Measurements from ENCODE around the gene ALDH2. TPM values are rescaled to one million over a fixed set of nuclear protein-coding genes. Genes with fewer than 3 reads are reported as not detected.
"Not testable (repeated sequence)": the region's sequence is repeated elsewhere in the genome, so short reads cannot be mapped to it uniquely, and the experiment has no call there.

Gene ALDH2
- total and polyA plus RNA-seq, 11 donors: 135 to 303 (median 248) TPM

DNA sequence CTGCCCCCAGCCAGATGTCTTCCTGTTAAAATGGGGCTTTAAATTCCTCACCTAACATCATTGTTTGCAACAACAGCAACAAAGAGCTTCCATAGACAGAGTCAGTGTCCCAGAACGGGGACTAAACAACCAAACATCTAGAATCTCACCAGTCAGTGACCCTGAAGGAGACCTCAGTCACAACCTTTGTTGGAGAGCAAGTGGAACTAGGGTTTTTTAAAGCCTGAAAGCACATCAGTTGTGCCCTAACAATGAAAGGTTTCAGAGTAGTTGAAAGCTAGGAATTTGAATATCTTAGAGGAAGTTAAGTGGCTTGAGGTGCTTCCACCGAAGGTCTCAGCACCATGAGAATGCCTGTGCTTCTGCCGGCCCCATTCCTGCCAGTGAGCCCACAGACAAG, 5.0 kb upstream of the ALDH2 start:
- TF ChIP-seq POLR2A (IDR thresholded peaks at IDR 0.05): no peak
- TF ChIP-seq CTCF (IDR thresholded peaks at IDR 0.05): no peak
- H3K9me3 ChIP-seq: no peaks in the 10 kb centered on the region
- no peaks in the 10 kb centered on the region for H3K27me3 ChIP-seq
- ATAC-seq (no peak), DNase-seq (peak in 1 of 5 donors; percentile 4)
- peaks cover 0 to 31% (median 20%) of the 10 kb centered on the region in 12 donors for H3K4me1 ChIP-seq
- H3K4me3 ChIP-seq: no peak overlapping the region
- intact Hi-C loops (cut with DNase I): no loop called here
- WGBS, 4 donors: 54 to 65% (median 56%) methylated on average over 3 of the region's 3 CpGs
- H3K36me3 ChIP-seq: peaks cover 0 to 6% (median 0%) of the 10 kb centered on the region in 9 donors
- H3K27ac ChIP-seq: no peak overlapping the region

- peak in 1 of 5 donors; percentile 21 for DNase-seq
- H3K9me3 ChIP-seq; H3K27me3 ChIP-seq; H3K27ac ChIP-seq; H3K4me3 ChIP-seq; intact Hi-C loops (cut with DNase I); ATAC-seq; H3K36me3 ChIP-seq: not testable (repeated sequence)
- 61 to 73% (median 67%) methylated on average over 10 of the region's 10 CpGs for WGBS, 4 donors
- H3K4me1 ChIP-seq: peaks cover 0 to 27% (median 12%) of the 10 kb centered on the region in 12 donors
Observed at GRCh38 chr12:111763552-111763951, 3.2 kb upstream of the ALDH2 start.

DNA sequence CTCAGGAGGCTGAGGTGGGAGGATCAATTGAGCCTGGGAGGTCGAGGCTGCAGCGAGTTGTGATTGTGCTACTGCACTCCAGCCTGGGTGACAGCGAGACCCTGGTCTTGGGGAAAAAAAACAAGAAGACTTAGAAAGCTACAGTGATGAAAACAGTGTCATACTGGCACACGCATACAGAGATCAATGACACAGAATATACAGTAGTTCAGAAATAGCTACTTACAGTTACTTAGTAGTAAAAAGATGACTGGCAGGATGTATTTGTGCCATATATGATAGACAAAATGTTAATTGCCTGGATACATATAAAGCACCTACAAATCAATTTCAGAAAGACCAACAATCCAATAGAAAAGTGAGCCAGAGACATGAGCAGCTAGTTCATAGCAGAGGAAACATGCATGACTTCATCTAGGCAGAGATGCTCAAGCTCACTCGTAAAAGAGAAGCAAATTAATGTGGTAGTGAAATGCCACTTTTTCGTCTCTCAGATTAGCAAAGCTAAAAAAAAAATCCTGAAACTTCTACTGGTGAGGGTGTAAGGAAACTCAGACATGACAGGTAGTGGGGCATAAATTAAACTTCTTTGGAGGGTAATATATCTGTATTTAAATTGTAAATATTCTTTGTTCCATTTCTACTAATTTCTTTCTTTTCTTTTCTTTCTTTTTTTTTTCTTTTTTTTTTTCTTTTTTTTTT, 2.5 kb upstream of the ALDH2 start:
- TF ChIP-seq CTCF (IDR thresholded peaks at IDR 0.05) (no peak), POLR2A (IDR thresholded peaks at IDR 0.05) (no peak)
- 65 to 81% (median 71%) methylated on average over 6 of the region's 6 CpGs for WGBS, 4 donors
- intact Hi-C loops (cut with DNase I): no loop called here
- H3K4me1 ChIP-seq: peaks cover 0 to 29% (median 13%) of the 10 kb centered on the region in 12 donors
- no peak overlapping the region for H3K27ac ChIP-seq
- no peaks in the 10 kb centered on the region for H3K27me3 ChIP-seq
- ATAC-seq: no peak
- peak in 1 of 5 donors; percentile 2 for DNase-seq
- no peak overlapping the region for H3K4me3 ChIP-seq
- no peaks in the 10 kb centered on the region for H3K36me3 ChIP-seq
- H3K9me3 ChIP-seq: no peaks in the 10 kb centered on the region

DNA sequence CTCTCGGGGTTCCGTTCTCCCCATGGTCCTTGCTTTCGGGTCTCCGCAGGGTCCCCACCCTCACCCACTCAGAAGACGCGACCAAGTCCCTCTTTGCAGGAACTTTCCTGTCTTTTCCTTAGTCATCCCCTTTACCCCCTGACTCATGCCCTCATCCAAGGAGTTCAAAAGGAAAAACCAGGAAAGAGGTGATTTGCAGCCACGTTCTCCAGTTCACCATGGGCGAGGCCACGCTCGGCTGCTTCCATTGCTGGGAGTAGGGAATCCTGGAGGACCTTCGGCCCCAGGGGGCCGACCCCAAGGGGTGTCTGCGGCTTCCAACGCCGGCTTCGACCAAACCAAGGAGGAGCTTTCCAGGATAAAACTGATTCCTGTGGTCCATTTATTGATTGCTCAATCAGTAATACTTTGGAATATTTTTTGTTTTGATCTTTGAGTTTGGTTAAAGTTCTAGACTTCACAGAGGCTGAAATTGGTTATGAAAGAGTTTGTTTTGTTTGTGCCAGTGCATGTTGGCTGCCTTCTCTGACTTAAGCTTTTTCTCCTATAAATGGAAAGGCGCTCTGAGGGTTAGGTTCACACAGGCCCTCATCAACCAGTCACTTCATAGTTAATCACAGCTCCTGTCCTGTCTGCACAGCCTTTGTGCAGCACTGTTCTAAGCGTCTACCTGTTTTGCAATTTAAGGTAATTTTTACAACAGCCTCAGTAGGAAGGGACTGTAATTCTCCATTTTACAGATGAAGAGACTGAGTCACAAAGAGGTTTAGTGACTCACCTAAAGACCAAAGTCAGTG, 827 bp downstream of the ALDH2 start:
- ATAC-seq: peak; percentile 5 to 34 (median 20)
- intact Hi-C loops (cut with DNase I): no loop called here
- WGBS, 4 donors: 7 to 13% (median 9%) methylated on average over 18 of the region's 18 CpGs
- DNase-seq: no peak
- Histone ChIP-seq H3K9me3 (no peaks in the 10 kb centered on the region), H3K27me3 (no peaks in the 10 kb centered on the region), H3K4me1 (peaks cover 0 to 35% (median 14%) of the 10 kb centered on the region in 12 donors), H3K27ac (peak overlapping the region; percentile 53 to 91 (median 82)), H3K4me3 (peak overlapping the region; percentile 70 to 93 (median 86)), H3K36me3 (peaks cover 0 to 3% (median 0%) of the 10 kb centered on the region in 9 donors)
- TF ChIP-seq CTCF (IDR thresholded peaks at IDR 0.05) (no peak), POLR2A (IDR thresholded peaks at IDR 0.05) (no peak)
